Measurements from ENCODE around the gene KCNIP1. TPM values are rescaled to one million over a fixed set of nuclear protein-coding genes. Genes with fewer than 3 reads are reported as not detected.

KCNIP1 gene
- total RNA-seq, 1 donor from 2014 or later: 12.6 TPM

DNA sequence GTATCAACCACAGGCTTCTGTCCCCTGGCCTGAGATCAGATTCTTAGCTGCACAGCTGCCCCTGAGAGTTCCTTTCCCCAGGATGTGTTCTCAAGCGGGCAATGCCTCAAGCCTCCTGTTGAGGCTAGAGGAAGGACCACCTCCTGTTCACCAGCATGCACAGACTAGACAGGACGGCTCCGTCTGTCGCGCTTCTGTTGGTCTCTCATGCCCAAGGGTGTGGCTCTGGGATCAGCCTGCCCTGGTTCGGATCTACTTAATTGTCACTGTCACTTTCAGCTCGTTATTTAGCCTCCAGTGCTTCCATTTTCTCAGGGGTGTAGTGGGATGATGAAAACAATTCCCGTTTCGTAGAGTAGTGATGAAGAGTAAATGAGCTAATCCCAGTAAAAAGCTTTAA lies 103.1 kb downstream of the KCNIP1 start:
- TF ChIP-seq, protein P1, sequence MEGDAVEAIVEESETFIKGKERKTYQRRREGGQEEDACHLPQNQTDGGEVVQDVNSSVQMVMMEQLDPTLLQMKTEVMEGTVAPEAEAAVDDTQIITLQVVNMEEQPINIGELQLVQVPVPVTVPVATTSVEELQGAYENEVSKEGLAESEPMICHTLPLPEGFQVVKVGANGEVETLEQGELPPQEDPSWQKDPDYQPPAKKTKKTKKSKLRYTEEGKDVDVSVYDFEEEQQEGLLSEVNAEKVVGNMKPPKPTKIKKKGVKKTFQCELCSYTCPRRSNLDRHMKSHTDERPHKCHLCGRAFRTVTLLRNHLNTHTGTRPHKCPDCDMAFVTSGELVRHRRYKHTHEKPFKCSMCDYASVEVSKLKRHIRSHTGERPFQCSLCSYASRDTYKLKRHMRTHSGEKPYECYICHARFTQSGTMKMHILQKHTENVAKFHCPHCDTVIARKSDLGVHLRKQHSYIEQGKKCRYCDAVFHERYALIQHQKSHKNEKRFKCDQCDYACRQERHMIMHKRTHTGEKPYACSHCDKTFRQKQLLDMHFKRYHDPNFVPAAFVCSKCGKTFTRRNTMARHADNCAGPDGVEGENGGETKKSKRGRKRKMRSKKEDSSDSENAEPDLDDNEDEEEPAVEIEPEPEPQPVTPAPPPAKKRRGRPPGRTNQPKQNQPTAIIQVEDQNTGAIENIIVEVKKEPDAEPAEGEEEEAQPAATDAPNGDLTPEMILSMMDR (IDR thresholded peaks at IDR 0.05): no peak
- no peaks in the 10 kb centered on the region for H3K36me3 Mint-ChIP-seq (ENCODE audit: unreplicated experiment)

DNA sequence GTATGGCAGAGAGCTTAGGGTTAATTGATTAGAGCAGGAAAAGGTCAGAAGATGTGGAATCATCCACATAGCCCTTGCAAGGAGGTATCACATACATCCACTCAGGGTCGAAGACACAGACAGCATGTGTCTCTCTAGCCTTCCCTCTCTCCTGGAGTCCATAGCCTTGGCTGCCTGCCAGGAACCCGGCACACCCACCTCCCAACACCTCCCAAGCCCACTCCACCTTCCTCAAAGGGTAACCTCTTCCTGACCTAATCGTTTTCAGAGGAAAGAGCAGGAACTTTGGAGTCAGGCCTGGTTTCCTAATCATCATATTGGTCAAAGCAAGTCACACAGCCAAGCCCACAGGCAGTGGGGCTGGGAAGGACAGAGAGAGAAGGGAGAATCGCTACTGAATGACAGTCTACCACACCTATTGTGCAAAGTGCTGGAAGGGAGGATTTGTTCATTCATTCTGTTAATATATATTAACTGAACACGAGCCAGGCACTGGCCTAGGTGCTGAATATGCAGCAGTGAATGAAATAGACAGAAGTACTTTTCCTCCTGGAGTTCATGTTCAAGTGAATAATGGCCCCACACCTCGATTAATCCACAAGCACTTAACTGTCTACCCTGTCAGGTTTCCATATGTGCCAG lies 107.8 kb downstream of the KCNIP1 start:
- no peaks in the 10 kb centered on the region for H3K4me1 Mint-ChIP-seq (ENCODE audit: unreplicated experiment)
- no peaks in the 10 kb centered on the region for H3K36me3 Mint-ChIP-seq (ENCODE audit: unreplicated experiment)
- DNase-seq (ENCODE audit: extremely low spot score, unreplicated experiment): no peak
- TF ChIP-seq, protein P1 (IDR thresholded peaks at IDR 0.05): no peak
- peaks cover 7% of the 10 kb centered on the region for H3K27me3 Mint-ChIP-seq (ENCODE audit: unreplicated experiment)
- H3K4me3 Mint-ChIP-seq (ENCODE audit: unreplicated experiment): no peak overlapping the region
- no peaks in the 10 kb centered on the region for H3K9me3 Mint-ChIP-seq (ENCODE audit: unreplicated experiment)
- H3K27ac Mint-ChIP-seq (ENCODE audit: unreplicated experiment): no peak overlapping the region

More for the DNA sequence above, 103.1 kb downstream of the KCNIP1 start:
- H3K9me3 Mint-ChIP-seq (ENCODE audit: unreplicated experiment): no peaks in the 10 kb centered on the region
- DNase-seq (ENCODE audit: extremely low spot score, unreplicated experiment): no peak
- H3K4me1 Mint-ChIP-seq (ENCODE audit: unreplicated experiment): no peaks in the 10 kb centered on the region
- H3K27ac Mint-ChIP-seq (ENCODE audit: unreplicated experiment): no peak overlapping the region
- peaks cover 6% of the 10 kb centered on the region for H3K27me3 Mint-ChIP-seq (ENCODE audit: unreplicated experiment)
- H3K4me3 Mint-ChIP-seq (ENCODE audit: unreplicated experiment): no peak overlapping the region

DNA sequence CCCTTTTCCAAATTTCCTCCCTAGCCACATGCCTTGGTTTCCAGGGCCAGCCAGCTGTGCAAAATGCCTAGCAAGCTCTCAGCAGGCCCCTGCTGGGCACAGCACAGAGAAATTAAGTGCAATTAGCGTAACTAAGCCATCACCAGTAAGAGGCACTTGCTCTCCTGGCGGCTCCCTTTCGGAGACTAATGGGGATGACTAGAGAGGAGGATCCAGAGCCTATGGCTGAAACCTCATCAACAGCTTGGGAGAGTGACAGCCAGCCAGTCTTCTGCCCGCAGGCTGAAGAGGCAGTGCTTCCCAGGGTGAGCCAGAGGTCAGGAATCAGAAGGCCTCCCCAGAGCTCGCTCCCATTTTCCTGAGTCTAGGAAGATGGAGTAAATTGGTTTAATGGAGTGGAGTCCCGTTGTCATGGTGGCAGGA lies 108.4 kb downstream of the KCNIP1 start:
- no peak for DNase-seq (ENCODE audit: extremely low spot score, unreplicated experiment)
- no peaks in the 10 kb centered on the region for H3K36me3 Mint-ChIP-seq (ENCODE audit: unreplicated experiment)
- no peaks in the 10 kb centered on the region for H3K9me3 Mint-ChIP-seq (ENCODE audit: unreplicated experiment)
- H3K4me3 Mint-ChIP-seq (ENCODE audit: unreplicated experiment): no peak overlapping the region
- H3K27ac Mint-ChIP-seq (ENCODE audit: unreplicated experiment): no peak overlapping the region
- no peaks in the 10 kb centered on the region for H3K4me1 Mint-ChIP-seq (ENCODE audit: unreplicated experiment)
- H3K27me3 Mint-ChIP-seq (ENCODE audit: unreplicated experiment): peaks cover 2% of the 10 kb centered on the region
- TF ChIP-seq, protein P1 (IDR thresholded peaks at IDR 0.05): no peak

DNA sequence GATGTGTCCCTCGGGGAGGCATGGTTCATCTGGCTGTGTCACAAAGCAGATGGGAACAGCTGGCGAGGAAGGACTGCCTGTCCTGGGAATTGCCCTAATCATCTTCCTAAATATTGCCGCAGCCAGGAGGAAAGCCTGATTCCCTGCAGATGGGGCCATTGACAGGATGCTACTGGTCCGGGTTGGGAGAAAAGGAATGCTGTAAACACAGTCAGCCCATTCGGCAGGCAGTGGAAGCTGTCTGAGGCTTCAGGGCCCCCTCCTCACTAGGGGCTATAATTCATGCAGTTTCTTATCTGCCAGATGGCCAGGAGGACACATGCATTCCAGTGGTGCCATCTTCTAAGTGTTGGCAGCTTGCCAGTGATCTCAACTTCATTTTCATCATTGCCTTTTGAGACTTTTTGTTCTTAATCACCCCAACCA lies 110.3 kb downstream of the KCNIP1 start:
- H3K27ac Mint-ChIP-seq (ENCODE audit: unreplicated experiment): no peak overlapping the region
- TF ChIP-seq, protein P1 (IDR thresholded peaks at IDR 0.05): no peak
- DNase-seq (ENCODE audit: extremely low spot score, unreplicated experiment): no peak
- peaks cover 5% of the 10 kb centered on the region for H3K4me1 Mint-ChIP-seq (ENCODE audit: unreplicated experiment)
- peaks cover 2% of the 10 kb centered on the region for H3K27me3 Mint-ChIP-seq (ENCODE audit: unreplicated experiment)
- no peak overlapping the region for H3K4me3 Mint-ChIP-seq (ENCODE audit: unreplicated experiment)
- H3K36me3 Mint-ChIP-seq (ENCODE audit: unreplicated experiment): no peaks in the 10 kb centered on the region
- no peaks in the 10 kb centered on the region for H3K9me3 Mint-ChIP-seq (ENCODE audit: unreplicated experiment)

DNA sequence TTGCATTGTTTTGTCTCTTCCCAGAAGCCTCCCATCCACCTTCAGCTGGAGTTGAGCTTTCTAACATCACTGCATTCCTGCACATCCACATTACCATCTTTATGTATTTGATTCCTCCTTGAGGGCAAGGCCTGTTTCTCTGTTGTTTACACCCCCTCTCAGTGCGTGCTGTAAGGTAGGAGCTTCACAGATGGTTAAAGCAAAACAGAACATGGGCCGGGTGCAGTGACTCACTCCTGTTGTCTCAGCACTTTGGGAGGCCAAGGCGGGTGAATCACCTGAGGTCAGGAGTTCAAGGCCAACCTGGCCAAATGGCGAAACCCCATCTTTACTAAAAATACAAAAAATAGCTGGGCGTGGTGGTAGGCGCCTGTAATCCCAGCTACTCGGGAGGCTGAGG lies 110.9 kb downstream of the KCNIP1 start:
- Mint-ChIP-seq H3K27ac (ENCODE audit: unreplicated experiment) (no peak overlapping the region), H3K27me3 (ENCODE audit: unreplicated experiment) (peaks cover 2% of the 10 kb centered on the region)

More for the DNA sequence above, 110.9 kb downstream of the KCNIP1 start:
- Mint-ChIP-seq H3K36me3 (ENCODE audit: unreplicated experiment) (no peaks in the 10 kb centered on the region), H3K9me3 (ENCODE audit: unreplicated experiment) (no peaks in the 10 kb centered on the region), H3K4me1 (ENCODE audit: unreplicated experiment) (peaks cover 5% of the 10 kb centered on the region), H3K4me3 (ENCODE audit: unreplicated experiment) (no peak overlapping the region)
- TF ChIP-seq, protein P1 (IDR thresholded peaks at IDR 0.05): no peak
- DNase-seq (ENCODE audit: extremely low spot score, unreplicated experiment): no peak

Data from osteocyte (in vitro differentiated cells).